Hematopoietic multipotent progenitor cell treated with erythropoietin and hydrocortisone succinate and interleukin-3 and kit ligand, for 15 days (in vitro differentiated cells): Measurements from ENCODE around the gene CUX1.
"Not testable (repeated sequence)": the region's sequence is repeated elsewhere in the genome, so short reads cannot be mapped to it uniquely, and the experiment has no call there.

Experiments used
- DNase-seq: peaks from one replicate; pipeline ENCODE4 v3.0.0-alpha.2; 2015; ENCODE audit warnings: low spot score

CUX1 gene

GRCh38 chr7:102313997-102314780 is 496.8 kb downstream of the CUX1 start:
- DNase-seq, result no peak

GRCh38 chr7:102317231-102318059 is 500.0 kb downstream of the CUX1 start:
- DNase-seq, result no peak

DNA sequence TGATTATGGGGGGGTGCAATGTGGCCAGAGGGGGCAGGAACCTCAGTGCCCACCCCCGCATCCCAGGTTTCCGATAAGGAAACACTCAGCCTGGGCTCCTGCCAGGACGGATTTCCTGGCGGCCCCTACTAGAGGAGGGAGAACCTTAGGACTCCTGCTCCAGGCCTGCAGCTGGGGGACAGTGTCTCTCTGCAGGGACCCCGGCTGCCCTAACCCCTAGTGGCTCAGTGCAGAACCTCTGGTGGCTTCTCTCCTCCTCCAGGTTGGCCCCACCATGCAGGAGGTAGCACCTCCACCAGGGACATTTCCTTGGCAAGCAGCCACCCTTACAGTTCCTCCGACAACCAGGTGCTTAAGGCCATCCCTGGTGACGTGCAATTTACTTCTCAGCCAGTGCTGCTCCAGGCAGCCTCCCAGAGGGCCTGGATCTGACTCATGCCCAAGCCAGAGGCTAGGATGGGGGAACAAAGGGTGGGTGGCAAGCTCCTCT is 501.1 kb downstream of the CUX1 start:
- no peak for DNase-seq

GRCh38 chr7:102319671-102320070 is 502.2 kb downstream of the CUX1 start:
- no peak for DNase-seq

DNA sequence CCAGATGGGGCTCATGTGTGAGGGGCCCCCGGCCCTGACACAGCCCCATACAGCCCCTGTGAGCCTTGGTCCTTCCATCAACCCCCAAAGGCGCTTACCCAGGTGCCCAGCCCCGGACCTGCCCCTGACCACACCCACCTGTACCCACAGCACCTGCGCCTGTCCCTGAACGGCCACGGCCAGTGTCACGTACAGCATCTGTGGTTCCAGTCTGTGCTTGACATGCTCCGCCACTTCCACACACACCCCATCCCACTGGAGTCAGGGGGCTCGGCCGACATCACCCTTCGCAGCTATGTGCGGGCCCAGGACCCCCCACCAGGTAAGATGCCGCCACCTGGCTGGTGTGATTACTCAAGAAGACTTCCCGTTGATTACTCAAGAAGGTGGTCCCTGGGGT is 502.8 kb downstream of the CUX1 start:
- DNase-seq, result no peak

- no peak for DNase-seq
Observed at GRCh38 chr7:102320601-102321350, 503.4 kb downstream of the CUX1 start.

DNA sequence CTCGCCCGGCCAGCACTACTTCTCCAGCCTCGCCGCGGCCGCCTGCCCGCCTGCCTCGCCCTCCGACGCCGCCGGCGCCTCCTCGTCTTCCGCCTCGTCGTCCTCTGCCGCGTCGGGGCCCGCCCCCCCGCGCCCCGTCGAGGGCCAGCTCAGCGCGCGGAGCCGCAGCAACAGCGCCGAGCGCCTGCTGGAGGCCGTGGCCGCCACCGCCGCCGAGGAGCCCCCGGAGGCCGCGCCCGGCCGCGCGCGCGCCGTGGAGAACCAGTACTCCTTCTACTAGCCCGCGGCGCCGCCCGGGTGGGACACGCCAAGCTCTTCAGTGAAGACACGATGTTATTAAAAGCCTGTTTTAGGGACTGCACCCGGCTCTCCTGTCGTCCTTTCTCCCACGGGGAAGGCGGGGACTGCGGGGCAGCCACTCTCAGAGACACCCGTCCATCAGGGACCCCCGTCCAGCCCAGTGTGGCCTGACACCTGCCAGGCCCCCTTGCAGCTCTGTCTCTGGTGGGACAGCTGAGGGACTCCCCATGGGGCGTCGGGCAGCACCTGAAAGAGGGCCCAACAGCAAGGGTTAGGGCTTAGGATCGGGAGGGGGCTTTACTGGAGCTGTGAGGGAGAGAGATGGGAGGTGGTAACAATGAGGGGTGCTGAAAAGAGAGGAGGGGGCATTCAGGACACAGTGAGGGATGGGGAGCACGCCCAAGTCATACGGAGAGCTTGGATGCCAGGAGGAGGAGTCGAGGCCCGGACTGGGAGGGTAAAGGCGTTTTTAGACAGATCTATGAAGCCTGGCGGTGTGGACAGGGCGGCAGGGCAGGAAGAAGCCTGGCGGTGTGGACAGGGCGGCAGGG is 504.1 kb downstream of the CUX1 start:
- DNase-seq, result no peak

GRCh38 chr7:102322202-102322715 is 504.8 kb downstream of the CUX1 start:
- DNase-seq, result no peak

GRCh38 chr7:102323914-102324195 is 506.4 kb downstream of the CUX1 start:
- no peak for DNase-seq

DNA sequence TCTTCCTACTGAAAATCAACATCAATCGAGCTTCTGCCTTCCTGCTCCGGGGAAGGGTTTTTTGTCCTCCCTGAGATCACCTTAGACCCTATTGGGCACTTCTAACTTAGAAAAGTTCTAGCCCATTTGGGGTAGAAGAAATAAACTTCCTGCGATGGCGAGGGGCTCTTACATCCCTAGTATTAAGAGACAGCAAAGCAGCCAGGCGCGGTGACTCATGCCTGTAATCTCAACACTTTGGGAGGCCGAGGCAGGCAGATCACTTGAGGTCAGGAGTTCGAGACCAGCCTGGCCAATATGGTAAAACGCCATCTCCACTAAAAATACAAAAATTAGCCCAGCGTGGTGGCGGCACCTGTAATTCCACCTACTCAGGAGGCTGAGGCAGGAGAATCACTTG is 507.7 kb downstream of the CUX1 start:
- DNase-seq, result not testable (repeated sequence)

DNA sequence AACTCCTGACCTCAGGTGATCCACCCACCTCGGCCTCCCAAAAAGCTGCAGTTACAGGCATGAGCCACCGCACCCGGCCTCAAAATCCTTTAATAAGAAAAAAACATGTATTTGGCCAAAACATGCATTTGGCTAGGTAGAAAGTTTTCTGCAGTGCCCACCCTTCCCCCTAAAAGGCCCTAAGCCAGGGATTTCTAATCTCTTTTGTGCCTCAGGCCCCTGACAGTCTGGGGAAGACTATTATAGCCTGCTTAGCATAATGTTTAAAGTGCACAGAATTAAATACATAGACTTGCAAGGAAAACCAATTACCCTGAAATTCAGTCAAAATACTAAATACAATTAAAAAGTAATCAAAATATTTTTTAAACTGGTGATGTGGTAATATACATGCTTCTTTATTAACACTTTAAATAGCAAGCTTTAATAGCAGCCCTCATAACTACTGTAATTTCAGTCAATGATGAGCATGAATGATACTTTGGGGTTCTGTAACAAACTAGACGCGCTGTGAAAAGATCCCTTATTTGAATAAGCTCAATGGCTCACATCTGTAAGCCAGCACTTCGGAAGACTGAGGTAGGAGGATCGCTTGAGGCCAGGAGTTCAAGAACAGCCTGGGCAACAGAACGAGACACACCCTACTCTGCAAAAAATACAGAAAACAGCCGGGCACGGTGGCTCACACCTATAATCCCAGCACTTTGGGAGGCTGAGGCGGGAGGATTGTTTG is 508.9 kb downstream of the CUX1 start:
- DNase-seq, result no peak

GRCh38 chr7:102327183-102327582 is 509.8 kb downstream of the CUX1 start:
- not testable (repeated sequence) for DNase-seq

DNA sequence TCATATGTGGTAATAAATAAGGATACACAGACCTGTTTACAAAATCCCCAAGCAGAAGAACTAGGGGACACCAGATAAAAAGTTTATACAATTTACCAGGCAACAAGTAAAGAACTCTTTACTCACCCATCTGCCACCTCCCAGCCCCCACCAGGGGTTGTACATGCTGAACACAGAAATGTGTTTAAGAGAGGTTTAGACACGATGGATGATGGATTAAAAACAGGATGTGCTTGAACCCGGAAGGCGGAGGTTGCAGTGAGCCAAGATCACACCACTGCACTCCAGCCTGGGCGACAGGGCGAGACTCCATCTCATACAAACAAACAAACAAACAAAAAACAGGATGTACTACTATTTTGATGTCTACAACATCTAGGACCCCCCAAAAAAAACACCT is 511.4 kb downstream of the CUX1 start:
- not testable (repeated sequence) for DNase-seq

GRCh38 chr7:102329366-102329765 is 511.9 kb downstream of the CUX1 start:
- DNase-seq, result not testable (repeated sequence)

DNA sequence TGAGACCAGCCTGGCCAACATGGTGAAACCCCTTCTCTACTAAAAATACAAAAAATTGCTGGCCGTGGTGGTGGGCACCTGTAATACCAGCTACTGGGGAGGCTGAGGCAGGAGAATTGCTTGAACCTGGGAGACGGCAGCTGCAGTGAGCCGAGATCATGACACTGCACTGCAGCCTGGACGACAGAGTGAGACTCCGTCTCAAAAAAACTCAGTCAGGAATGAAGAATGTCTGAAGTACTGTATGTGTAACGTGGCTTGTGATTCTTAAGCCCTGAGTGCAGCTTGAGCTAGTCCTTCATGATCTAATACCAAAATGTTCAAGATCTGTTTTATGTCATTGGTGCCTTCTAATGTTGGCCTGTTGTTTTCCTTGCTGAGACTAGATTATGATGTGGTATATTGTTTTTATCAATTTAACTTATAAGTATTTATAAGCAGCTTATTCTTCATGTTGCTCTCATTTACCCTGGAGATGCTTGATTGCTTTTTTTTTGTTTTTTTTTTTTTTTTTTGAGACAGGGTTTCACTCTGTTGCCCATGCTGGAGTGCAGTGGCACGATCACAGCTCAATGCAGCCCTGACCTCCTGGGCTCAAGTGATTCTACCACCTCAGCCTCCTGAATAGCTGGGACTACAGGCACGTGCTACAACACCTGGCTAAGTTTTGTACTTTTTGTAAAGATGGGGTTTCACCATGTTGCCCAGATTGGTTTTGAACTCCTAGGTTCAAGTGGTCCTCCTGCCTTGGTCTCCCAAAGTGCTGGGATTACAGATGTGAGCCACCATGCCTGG is 513.4 kb downstream of the CUX1 start:
- not testable (repeated sequence) for DNase-seq
